ENCODE results near the gene TMEM17. TPM values are rescaled to one million over a fixed set of nuclear protein-coding genes. Genes with fewer than 3 reads are reported as not detected.

The TMEM17 gene
- total and polyA plus RNA-seq, 3 donors from 2014 or later, result 6.6 to 7.8 (median 6.7) TPM

GRCh38 chr2:62452701-62453454, 53.1 kb downstream of the TMEM17 start:
- Histone ChIP-seq H3K4me1 (peaks cover 9% of the 10 kb centered on the region), H3K4me3 (no peak overlapping the region), H3K36me3 (ENCODE audit: low read depth, missing control alignments) (no peaks in the 10 kb centered on the region), H3K27ac (no peak overlapping the region), H3K9me3 (no peaks in the 10 kb centered on the region), H3K27me3 (no peaks in the 10 kb centered on the region)
- intact Hi-C loops (cut with DNase I; ENCODE audit: low total_unique reads), result no loop called here
- WGBS, 2 donors, result 91 to 92% methylated on average over 7 of the region's 7 CpGs
- no peak for DNase-seq
- no peak for TF ChIP-seq CTCF (IDR thresholded peaks at IDR 0.05)
- TF ChIP-seq POLR2A (IDR thresholded peaks at IDR 0.05), result no peak

GRCh38 chr2:62450716-62451191, 55.2 kb downstream of the TMEM17 start:
- H3K4me3 ChIP-seq, result no peak overlapping the region
- TF ChIP-seq CTCF (IDR thresholded peaks at IDR 0.05), result no peak
- no peak for TF ChIP-seq POLR2A (IDR thresholded peaks at IDR 0.05)
- H3K36me3 ChIP-seq (ENCODE audit: low read depth, missing control alignments), result no peaks in the 10 kb centered on the region
- no peaks in the 10 kb centered on the region for H3K9me3 ChIP-seq
- H3K27ac ChIP-seq, result no peak overlapping the region
- 87 to 89% methylated on average over 8 to 9 of the region's 9 CpGs for WGBS, 2 donors
- intact Hi-C loops (cut with DNase I; ENCODE audit: low total_unique reads), result no loop called here
- no peaks in the 10 kb centered on the region for H3K4me1 ChIP-seq
- H3K27me3 ChIP-seq, result no peaks in the 10 kb centered on the region
- no peak for DNase-seq

Small RNA genes lying within 50 kb of the gene (small RNA-seq; reads per million reads assigned to genes)
- gene AC107083.1 (0 reads per million in 2 donors), gene RN7SL18P (0 reads per million in 2 donors)

Other genes starting within 250 kb of the TMEM17 start
- gene EHBP1, start 199.5 kb upstream of the TMEM17 start, total RNA-seq, result 10 to 100 TPM; 69.3 to 99.5 TPM
- 86.8 TPM for gene EHBP1, start 199.5 kb upstream of the TMEM17 start, polyA plus RNA-seq (ENCODE audit: insufficient read depth, low read depth, low replicate concordance)

Measured in testis (tissue), 3 donors.